ENCODE measurements around the gene VWF.
"Not testable (repeated sequence)": the region's sequence is repeated elsewhere in the genome, so short reads cannot be mapped to it uniquely, and the experiment has no call there.

Gene VWF

GRCh38 chr12:6157482-6157881 is 33.0 kb upstream of the VWF start:
- Histone ChIP-seq H3K27ac (no peak overlapping the region), H3K4me3 (no peak overlapping the region)
- no peak for DNase-seq (ENCODE audit: low spot score)
- TF ChIP-seq CTCF (IDR thresholded peaks at IDR 0.05): no peak

GRCh38 chr12:6154730-6155459 is 30.4 kb upstream of the VWF start:
- TF ChIP-seq CTCF (IDR thresholded peaks at IDR 0.05): no peak
- DNase-seq (ENCODE audit: low spot score): no peak
- Histone ChIP-seq H3K27ac (peak overlapping the region in 1 of 2 donors; percentile 11), H3K4me3 (no peak overlapping the region)

GRCh38 chr12:6148722-6149121 is 24.3 kb upstream of the VWF start:
- H3K27ac ChIP-seq; DNase-seq (ENCODE audit: low spot score): not testable (repeated sequence)

GRCh38 chr12:6148061-6148460 is 23.6 kb upstream of the VWF start:
- Histone ChIP-seq H3K4me3 (no peak overlapping the region), H3K27ac (no peak overlapping the region)
- TF ChIP-seq CTCF (IDR thresholded peaks at IDR 0.05): no peak
- no peak for DNase-seq (ENCODE audit: low spot score)

More at GRCh38 chr12:6148722-6149121, 24.3 kb upstream of the VWF start:
- not testable (repeated sequence) for H3K4me3 ChIP-seq

- TF ChIP-seq CTCF (IDR thresholded peaks at IDR 0.05): no peak
Measured at GRCh38 chr12:6146951-6147350, 22.5 kb upstream of the VWF start.

GRCh38 chr12:6146509-6146908 is 22.0 kb upstream of the VWF start:
- no peak overlapping the region for H3K27ac ChIP-seq
- TF ChIP-seq CTCF (IDR thresholded peaks at IDR 0.05): no peak
- H3K4me3 ChIP-seq: no peak overlapping the region
- DNase-seq (ENCODE audit: low spot score): no peak

More at GRCh38 chr12:6146951-6147350, 22.5 kb upstream of the VWF start:
- H3K27ac ChIP-seq: no peak overlapping the region
- H3K4me3 ChIP-seq: no peak overlapping the region
- no peak for DNase-seq (ENCODE audit: low spot score)

GRCh38 chr12:6145564-6145963 is 21.1 kb upstream of the VWF start:
- H3K4me3 ChIP-seq: no peak overlapping the region
- no peak for DNase-seq (ENCODE audit: low spot score)
- TF ChIP-seq CTCF (IDR thresholded peaks at IDR 0.05): no peak
- H3K27ac ChIP-seq: no peak overlapping the region
